Eye (tissue), 1 donor: ENCODE results near the gene TCF25.
"Not testable (repeated sequence)": the region's sequence is repeated elsewhere in the genome, so short reads cannot be mapped to it uniquely, and the experiment has no call there.

Source experiments
- DNase-seq: peaks from one replicate; pipeline ENCODE4 v3.0.0-alpha.2; 2015

The TCF25 gene

GRCh38 chr16:89906140-89907025 is 33.0 kb downstream of the TCF25 start:
- no peak for DNase-seq

- DNase-seq, result no peak
These were observed 33.8 kb downstream of the TCF25 start for GRCh38 chr16:89907055-89907814.

GRCh38 chr16:89908236-89908635 is 34.8 kb downstream of the TCF25 start:
- no peak for DNase-seq

- peak; percentile 84 for DNase-seq
These were observed 36.7 kb downstream of the TCF25 start for GRCh38 chr16:89909777-89910716.

- DNase-seq, result no peak
These were observed 37.4 kb downstream of the TCF25 start for GRCh38 chr16:89910717-89911354.

GRCh38 chr16:89911375-89911774 is 38.0 kb downstream of the TCF25 start:
- DNase-seq, result no peak

GRCh38 chr16:89912143-89912542 is 38.8 kb downstream of the TCF25 start:
- no peak for DNase-seq

- no peak for DNase-seq
These were observed 39.2 kb downstream of the TCF25 start for GRCh38 chr16:89912627-89913026.

GRCh38 chr16:89913408-89914387 is 40.3 kb downstream of the TCF25 start:
- DNase-seq, result no peak

- not testable (repeated sequence) for DNase-seq
These were observed 41.4 kb downstream of the TCF25 start for GRCh38 chr16:89914642-89915285.

- no peak for DNase-seq
These were observed 42.2 kb downstream of the TCF25 start for GRCh38 chr16:89915303-89916232.

- DNase-seq, result peak; percentile 72
These were observed 44.5 kb downstream of the TCF25 start for GRCh38 chr16:89917773-89918452.

- peak; percentile 65 for DNase-seq
These were observed 45.3 kb downstream of the TCF25 start, which contains the start of gene MC1R for GRCh38 chr16:89918453-89919347. Gene MC1R (plus strand): TSS chr16:89918862. CDS start chr16:89919259, 397 bp downstream.

GRCh38 chr16:89919535-89920406 is 46.4 kb downstream of the TCF25 start:
- DNase-seq, result no peak

GRCh38 chr16:89920723-89921122 is 47.3 kb downstream of the TCF25 start:
- no peak for DNase-seq

GRCh38 chr16:89921131-89921701 is 47.8 kb downstream of the TCF25 start:
- no peak for DNase-seq
